NCI-H226 (cell line): ENCODE results near the gene SYNJ2.

ENCODE experiments used
- DNase-seq: peaks from one replicate; pipeline ENCODE4 v3.0.0-alpha.2; 2015

The SYNJ2 gene

DNA sequence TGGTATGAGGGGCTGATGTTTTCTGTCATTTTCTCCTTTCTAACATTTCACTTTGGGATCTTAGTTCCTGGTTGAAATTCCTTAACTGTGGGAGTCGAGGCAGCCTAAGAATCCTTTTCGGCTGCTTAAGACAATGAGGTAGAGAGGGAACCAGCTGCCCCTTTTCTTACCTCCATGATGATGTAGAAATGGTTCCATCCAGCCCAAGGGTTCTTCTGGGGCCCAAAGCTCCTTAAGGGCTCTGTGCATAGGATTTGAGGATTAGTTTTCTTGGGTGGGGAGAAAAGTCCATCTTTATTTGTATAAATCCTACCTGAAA, 33.5 kb downstream of the SYNJ2 start:
- DNase-seq = no peak

DNA sequence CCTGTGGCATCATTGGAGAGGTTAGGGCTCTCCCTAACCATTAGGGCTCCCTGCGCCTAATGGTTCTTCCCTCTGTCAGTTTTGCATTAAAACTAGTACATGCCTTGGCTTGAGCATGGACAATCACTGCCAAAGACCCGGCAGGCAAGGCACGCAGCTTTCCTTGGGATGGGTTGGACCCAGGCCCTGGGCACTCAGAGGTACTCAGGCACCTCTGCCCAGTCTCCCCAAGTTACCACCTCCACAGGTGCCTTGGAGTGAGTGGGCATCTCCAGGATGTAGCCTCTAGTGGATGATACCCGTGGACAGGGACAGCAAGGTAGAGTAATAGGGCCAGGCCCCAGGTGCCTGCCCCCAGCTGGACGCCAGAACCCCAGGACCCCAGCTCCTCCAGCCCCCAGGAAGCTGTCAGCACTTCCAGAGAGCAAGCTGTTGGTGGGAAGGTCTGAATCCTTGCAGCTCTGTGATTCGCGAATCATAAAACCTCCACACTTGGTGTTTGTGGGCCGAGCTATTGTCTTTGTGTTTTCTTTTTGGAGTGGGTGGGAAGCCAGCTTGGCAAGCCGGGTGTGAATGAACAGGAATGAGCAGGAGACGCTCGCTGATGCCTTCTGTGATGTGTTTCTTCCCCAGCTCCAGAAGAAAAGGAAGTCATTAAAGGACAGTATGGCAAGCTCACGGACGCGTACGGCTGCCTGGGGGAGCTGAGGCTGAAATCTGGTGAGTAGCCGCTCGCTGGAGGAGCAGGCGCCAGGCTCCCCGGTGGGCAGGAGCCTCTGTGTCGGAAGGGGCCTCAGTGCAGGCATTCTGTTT, 35.1 kb downstream of the SYNJ2 start:
- DNase-seq = no peak

DNA sequence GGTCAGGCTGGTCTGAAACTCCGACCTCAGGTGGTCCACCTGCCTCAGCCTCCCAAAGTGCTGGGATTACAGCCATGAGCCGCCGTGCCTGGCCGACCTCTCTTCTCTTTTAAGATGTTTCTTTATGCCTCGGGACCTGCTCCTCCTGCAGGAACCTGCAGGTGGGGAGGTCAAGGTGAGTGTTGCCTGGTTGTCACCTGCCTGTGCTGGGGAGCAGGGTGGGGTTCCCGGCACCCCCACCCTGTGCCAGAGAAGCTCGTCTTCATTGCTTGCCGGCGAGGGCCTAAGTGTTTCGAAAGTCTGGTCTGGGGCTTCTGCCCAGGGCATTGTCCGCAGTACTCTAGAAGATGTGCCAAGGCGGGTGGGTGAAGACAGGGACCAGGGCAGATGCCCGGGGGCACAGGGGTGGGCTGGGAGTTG, 36.0 kb downstream of the SYNJ2 start:
- no peak for DNase-seq

DNA sequence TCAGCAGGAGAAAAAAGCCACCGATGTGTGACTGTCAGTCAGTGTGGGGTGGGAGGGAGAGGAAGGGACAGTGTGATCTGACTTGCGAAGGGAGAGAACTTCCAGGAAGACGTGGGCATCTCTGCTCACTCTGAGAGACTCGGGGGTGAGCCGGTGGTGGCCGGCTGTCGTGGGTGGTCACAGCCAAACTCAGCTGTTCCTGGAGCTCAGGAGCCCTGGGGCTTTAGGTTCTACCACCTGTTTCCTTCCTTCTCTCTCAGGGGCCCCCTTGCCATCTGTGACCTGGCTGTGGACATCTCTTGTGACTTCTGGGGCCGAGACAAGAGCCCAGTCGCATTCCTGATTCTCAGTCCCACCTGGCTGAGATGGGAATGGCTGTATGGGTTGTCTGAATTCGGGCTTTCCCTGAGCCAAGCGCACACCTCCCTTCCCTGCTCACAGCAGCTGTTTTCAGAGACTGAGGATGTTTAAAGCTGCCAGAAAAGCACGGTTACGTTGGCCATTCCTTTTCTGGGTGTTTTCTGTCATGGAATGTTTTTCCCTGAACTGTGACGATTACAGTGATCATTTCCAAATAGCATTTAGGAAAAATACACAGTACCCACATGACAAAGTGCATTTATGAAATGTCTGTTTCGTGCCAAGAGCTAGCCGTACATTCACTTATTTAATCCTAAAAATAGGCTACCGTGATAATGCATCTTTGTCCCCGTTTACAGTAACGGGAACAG, 36.5 kb downstream of the SYNJ2 start:
- DNase-seq = no peak

DNA sequence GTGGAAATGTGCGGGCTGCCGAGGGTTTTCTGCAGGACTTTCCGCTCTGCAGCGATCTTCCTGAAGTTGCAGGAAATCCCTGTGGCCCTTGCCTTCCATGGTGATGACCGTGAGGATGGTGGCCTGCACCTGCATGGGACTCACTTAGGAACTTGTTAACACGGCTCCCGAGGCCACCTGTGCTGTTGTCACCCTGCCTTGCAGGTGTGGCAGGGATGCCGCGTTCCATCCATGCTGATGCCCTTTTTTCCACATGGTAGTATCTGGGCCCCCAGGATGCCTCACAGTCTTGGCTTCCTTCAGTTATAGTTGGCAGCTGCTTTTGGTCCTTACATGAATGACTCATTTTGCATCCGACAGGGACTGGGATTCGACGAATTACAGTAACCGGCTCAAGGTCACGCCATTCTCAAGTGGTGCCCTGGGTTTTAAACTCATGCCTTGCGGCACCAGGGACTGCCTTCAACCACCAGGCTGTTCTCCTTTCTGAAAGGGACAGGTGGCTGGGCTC, 37.2 kb downstream of the SYNJ2 start:
- no peak for DNase-seq

DNA sequence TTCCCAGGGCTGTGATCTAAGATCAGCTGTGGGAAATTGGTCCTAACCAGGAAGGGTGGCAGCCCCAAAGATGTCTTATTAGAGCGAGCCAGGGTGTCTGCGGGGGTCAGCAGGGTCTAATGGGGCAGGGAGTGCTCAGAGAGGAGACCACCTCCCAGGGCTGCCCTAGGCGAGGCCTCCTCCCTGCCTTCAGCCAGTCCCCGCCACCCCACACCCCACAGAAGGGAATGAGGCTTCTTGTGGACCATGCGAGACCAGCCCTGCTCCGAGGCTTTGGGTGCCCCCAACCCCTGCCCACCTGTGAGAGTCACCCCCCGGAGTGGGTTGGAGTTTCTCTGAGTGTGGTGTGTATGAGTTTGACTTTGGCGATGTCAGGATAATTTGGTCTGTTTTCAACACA, 37.8 kb downstream of the SYNJ2 start:
- no peak for DNase-seq

DNA sequence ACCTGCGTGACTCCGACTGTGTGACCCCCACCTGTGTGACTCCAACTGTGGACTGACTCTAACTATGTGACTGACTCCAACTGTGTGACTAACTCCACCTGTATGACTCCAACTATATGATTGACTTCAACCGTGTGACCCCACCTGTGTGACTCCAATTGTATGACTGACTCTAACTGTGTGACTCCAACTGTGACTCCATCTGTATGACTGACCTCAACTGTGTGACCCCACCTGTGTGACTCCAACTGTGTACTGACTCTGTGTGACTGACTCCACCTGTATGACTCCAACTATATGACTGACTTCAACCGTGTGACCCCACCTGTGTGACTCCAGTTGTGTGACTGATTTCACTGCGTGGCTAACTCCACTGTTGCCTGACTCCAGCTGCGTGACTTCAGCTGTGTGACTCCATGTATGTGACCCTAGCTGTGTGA, 38.6 kb downstream of the SYNJ2 start:
- DNase-seq = no peak

DNA sequence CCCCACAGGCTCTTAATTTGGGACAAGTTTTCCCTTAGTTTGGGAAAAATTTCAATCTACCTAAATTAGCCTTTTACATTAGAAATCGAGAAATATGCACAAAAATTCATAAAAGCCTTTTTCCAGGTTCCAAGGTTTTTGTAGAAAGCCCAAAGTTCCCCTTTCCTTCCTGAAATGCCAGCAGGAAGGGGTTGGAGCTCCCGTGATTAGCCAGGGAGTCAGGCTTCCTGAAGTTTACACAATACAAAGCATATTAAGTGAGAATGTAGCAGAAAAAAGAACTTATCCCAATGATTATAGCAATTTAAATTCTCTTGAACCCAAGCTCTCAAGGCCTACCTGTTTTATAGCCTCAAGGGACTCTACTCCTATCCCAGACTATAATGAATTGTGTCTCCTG, 39.1 kb downstream of the SYNJ2 start:
- no peak for DNase-seq

DNA sequence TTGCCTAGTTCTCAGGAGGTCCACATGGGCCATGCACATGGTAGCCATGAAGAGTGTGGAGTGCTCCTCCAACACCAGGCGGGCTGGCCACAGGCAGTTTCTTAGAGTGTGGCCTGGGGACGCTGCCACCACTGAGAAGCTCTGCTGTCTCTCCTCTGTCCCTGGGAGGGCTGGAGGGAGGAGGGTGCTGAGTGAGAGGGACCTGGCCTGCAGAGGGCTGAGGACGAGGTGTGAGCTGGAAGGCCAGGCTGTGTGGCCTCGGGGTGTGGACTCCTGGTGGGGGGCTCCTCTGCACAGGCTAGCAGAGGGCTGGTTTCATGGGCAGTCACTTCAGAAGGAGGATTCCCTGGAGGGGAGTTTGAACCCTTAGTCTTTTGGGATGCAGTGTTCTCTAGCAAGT, 39.7 kb downstream of the SYNJ2 start:
- DNase-seq = no peak

DNA sequence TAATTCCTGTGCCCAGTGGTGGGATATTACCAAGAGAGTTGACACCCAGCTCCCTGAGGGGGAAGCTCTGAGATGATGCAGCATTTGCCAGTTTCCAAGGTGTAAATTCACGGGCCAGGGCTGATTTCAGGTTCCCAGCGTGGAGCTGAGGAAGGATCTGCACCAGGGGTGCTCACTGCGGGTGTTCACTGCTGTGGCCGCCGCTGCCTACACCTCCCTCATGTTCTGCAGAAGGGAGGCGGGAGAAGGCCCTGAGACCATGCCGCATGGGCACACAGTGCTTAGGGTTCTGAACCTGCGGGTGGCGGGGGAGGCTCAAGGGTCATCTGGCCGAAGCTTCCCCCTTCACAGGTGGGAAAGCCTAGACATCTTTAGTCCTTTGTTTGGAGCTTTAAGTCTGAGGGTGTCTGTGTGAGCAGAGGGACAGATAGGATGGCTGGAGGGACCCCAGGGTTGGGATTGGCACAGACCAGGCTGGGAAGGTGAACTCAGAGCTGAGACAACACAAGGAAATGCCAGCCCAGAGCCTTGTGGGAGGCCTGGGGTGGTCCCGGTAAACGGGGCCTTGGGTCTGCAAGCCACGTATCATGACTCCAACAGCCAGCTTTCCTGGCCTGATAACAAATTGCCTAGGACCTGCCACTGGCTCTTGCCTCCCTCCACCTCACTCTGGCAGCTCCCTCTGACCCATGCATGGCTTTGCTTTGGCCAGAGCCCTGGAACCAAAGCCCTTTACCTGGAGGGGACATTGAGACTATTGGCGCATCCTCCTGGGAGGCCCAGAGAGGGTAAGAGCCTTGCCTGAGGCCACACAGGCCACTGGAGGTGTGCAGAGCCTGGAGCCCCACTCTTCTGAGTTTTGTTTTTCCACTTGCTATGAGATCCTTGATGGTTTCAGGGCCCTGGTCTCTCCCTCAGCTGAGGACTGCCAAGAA, 40.4 kb downstream of the SYNJ2 start:
- no peak for DNase-seq

DNA sequence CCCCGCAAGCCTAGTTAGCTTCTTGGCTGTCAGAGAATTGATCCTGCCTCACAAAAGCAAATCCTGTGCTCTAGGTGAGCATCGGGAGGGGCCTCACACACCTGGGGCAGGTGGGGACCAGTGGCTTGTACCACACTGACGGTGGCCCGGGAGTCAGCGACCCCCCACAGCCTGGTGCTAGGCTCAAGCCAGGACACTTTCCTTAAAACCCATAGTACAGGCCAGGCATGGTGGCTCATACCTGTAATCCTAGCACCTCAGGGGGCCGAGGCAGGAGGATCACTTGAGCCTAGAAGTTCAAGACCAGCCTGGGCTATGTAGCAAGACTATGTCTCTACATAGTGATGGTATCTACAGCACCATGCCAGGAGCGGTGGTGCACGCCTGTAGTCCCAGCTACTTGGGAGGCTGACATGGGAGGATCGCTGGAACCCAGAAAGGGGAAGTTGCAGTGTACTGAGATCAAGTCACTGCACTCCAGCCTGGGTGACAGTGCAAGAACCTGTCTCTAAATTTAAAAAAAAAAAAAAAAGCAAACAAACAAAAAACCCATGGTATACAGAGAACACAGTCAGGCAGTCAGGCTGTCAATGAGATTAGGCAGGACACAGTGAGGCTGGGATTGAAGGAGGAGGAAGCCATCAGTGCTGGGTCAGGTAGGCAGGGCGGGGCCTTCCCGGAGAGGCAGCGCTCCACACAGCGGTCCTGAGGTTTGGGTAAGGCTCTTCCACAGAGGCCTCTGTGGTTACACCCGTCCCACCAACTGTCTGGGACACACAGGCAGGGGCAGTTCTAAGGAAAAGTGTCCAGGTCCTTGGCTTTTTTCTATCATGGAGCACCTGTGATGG, 41.3 kb downstream of the SYNJ2 start:
- no peak for DNase-seq

DNA sequence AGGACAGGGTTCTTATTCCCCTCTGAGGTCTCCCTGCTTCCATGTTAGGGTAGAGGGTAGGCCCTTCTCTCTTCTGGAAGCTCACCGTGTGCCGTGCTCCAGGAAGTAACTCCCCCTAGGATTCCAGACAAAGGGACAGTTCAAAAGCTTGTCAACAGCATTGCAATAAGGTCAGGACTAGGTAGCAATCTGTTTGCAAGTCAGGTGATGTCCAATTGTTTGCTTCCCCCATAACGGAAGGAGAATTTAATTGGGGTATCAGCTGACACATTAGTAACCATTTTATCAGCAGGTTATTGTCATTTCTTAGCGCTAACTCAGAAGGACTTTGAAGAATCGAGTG, 41.9 kb downstream of the SYNJ2 start:
- DNase-seq = no peak

DNA sequence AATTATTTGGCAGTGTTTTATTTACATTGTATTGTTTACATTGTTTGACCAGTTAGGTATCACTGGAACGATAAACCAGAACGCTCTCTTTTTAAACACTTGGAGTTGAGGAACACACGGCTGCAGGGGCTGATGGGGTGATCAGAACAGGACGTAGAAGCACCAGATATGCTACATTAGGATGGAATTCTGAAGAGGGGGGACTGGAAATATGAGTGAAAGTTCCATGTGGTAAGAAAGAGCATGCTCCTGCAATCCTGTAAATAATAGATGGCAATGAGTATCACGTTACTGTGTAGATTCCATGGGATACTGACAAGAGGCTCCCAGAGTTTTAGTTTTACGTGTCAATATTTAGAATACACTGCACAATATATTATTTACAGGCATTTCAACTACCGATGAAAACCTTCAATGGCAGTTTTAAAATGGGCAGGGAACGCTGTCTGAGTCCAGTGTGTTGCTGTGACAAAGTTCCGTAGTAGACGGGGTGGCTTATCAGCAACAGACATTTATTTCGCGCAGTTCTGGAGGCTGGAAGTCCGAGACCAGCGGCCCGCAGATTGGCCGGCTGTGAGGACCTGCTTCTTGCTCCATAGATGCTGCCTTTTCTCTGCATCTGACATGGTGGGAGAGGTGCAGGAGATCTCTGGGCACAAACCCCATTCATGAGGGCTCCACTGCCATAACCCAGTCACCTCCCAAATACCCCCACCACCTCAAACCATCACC, 43.1 kb downstream of the SYNJ2 start:
- DNase-seq = no peak

DNA sequence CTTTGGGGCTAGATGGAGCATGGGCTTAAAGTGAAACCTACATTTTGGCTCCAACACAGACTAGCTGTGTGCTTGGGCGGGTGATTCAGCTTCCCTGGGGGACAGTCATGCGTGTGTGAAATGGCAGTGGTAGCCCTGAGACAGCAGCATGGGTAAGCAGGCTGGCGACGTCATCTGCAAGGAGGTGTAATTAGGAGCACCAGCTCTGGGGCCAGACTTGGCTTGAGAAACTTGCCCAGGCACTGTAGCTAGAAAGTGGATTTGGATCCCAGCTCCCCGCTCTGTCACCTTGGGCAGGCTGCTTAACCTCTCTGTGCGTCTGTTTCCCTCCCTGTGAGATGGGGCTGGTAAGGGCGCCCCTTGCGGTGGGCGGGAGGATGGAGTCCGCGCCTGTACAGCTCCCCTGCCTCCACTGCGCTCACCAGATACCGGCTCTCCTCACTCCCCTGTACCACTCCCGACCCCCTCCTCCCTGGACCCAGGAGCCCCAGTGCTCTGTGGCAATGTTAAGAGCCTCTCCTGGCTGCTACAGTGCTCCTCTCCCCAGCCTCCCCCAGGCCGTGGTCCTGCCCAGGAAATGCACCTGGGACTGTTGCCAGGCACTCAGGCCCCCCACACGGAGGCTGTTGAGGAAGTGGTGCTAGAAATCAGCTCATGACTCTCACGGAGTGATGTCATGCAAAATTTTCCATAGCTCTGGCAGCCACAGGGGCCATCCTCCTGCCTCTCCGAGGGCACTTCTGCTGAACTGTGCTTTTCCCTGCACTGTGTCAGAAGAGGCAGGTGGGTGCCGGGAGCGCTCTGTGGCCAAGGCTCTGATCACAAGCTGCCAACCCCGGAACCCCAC, 44.6 kb downstream of the SYNJ2 start:
- DNase-seq = peak; percentile 100

DNA sequence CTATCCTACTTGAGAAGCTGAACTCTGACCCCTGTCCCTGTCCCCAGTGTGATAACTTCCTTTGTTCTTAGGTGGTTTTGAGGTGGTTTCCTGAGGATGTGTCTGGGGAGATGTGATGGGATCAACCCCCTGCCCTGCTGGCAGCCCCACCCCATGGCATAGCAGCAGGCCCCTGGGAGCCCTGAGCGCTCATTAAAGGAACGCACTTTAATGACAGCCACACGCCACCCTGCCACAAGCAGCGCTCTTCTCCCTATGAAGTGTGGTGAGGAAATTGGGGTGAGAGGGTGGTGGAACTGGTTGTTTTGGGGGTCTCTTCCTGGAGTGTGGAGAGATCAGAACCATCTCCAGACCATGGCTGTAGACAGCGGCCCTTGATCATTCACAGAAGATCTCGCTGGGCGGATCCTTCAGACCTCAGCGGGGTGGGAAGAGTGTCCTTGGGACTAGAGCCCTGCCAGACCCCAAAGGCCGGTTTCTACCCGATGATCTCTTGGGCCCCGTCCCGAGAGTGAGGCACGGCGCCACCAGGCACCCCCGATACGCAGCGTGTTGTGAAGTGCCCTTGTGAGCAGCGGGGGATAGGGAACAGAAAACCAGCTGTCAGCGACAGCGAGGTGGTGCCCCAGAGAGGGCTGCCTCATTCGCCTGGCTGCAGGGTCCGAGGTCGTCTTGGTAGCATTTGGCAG, 45.4 kb downstream of the SYNJ2 start:
- DNase-seq = no peak

DNA sequence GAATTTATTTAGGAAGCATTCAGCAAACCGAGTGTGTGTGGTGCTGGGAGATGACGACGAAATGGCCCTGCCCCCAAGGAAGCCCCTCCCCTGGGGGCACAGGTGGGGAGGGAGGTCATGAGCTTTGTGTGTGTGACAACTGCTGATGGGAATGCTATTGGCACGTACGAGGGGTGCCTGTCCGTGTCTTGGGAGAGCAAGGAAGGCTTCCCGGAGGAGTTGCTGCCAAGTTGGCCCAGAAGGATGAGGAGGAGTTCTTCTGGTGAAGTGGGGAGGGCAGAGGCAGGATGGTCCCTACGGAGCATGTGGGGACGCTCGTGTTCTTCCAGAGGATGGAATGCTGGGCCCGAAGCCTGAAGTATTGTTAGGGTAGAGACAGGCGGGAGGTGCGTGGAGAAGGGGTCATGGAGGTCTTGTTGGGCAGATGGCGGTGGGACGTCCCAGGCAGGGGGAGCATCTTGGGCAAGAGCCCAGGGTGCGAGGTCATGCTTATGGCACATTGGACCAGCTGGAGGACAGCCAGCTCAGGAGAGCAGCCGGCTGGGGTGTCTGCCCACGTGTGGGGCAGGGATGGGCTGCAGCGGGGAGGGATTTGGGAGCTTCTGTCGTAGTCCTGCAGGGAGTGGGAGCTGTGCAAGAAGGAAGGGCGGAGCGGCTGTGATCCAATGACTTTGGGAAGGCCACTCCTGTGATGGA, 46.1 kb downstream of the SYNJ2 start:
- peak; percentile 41 for DNase-seq

DNA sequence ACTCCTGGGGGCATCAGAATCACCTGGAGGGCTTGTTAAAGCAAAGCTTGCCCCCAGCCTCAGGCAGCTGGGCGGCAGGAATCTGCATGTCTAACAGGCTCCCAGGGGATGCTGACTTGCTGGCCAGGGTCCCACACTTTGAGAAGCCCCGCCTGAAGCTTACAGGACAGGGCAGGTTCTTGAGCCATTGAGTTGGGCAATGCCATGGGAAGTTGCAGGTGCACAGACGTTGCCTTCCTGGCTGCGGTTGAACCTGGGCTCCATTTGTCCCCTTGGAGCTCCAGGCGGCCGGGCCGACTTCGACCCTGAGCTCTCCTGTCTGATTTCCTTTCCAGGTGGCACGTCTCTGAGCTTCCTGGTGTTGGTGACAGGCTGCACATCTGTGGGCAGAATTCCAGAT, 46.8 kb downstream of the SYNJ2 start:
- no peak for DNase-seq

DNA sequence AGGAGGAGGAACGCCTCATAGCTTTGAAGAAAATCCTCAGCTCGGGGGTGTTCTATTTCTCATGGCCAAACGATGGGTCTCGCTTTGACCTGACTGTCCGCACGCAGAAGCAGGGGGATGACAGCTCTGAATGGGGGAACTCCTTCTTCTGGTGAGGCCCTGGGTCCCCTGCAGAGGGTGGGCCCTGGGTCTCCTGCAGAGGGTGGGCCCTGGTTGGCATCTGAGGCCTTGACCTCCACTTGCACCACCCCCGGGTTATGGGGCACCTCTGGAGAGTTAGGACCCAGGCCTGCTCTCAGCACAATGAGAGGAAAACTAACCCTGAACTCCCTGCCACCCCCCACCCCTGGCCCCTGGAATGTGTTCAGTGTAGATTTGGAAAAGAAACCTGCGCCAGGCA, 47.2 kb downstream of the SYNJ2 start:
- no peak for DNase-seq

DNA sequence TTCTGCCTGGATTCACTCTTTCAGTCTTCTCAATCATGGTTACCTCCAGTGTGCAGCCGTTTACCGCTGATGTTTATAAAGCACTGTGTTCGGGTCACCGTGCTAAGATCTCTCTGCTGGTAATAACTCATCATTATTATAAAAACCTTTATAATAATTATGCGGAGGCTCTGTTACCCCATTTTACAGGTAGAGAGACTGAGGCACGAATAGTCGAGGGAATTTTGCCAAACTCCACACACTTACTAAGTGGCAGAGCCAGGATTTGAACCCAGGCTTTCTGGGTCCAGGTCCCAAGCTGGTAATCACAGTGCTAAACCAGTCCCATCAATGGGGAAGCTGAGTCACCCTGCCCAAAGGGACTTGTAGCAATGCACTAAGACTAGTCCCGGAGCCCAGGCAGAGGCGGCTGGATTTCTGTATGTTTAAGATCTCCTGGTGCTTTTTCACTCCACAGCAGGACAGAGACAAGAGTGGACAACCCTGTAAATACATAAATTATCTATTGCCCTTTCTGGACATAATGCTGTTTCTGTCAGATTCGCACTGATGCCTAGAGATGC, 48.1 kb downstream of the SYNJ2 start:
- no peak for DNase-seq
